Measurements from ENCODE around the gene IKBKG. TPM values are rescaled to one million over a fixed set of nuclear protein-coding genes. Genes with fewer than 3 reads are reported as not detected.

IKBKG gene
- total and polyA plus RNA-seq, 2 of the 8 experiments (the other 6 are each of a cell fraction or from before 2014, with no cell fraction given) = 17.5 to 18.1 TPM

GRCh38 chrX:154512879-154513553, 34.4 kb upstream of the IKBKG start:
- ChIA-PET POLR2A (ENCODE audit: partially characterized antibody) (no interaction called here), CTCF (ENCODE audit: partially characterized antibody) (no interaction called here)
- Histone ChIP-seq H3K23ac (ENCODE audit: insufficient read length) (no peak overlapping the region), H2BK12ac (ENCODE audit: low read depth, low read length) (no peak overlapping the region), H3K14ac (ENCODE audit: insufficient read length) (no peak overlapping the region), H3K4me2 (ENCODE audit: insufficient read depth in 1 of 2, low read depth in 2 of 2, low read length in 2 of 2) (no peak overlapping the region), H3K9me3 (ENCODE audit: insufficient read depth in 2 of 2, low read depth in 1 of 2, low read length in 1 of 2) (no peaks in the 10 kb centered on the region), H2BK5ac (ENCODE audit: low read depth, low read length) (no peak overlapping the region), H3K4me1 (replicated peaks in 1 of 4; ENCODE audit: control insufficient read depth in 3 of 4, insufficient read depth in 4 of 4, low read length in 3 of 4) (peaks cover 1 to 7% (median 5%) of the 10 kb centered on the region in 4 experiments; a peak in 6 of 7 replicates), H4K8ac (ENCODE audit: extremely low read depth, insufficient read depth, low read length) (no peak overlapping the region), H3K56ac (replicated peaks; ENCODE audit: insufficient read length, low read depth, low read length) (no peak overlapping the region), H3K23me2 (ENCODE audit: low read depth, low read length) (peaks cover 9% of the 10 kb centered on the region), H3K79me1 (ENCODE audit: low read depth, low read length) (no peaks in the 10 kb centered on the region), H3K4me3 (ENCODE audit: extremely low read depth in 1 of 4, insufficient read depth in 2 of 4, low read depth in 3 of 4, low read length in 4 of 4) (no peak overlapping the region), H4K5ac (ENCODE audit: insufficient read length, low read depth, low read length) (no peak overlapping the region), H2AK5ac (ENCODE audit: low read depth, low read length) (no peak overlapping the region), H4K20me1 (replicated peaks in 1 of 2; ENCODE audit: control insufficient read depth in 1 of 2, insufficient read depth in 2 of 2, low read length in 2 of 2) (no peaks in the 10 kb centered on the region), H3K36me3 (ENCODE audit: control insufficient read depth in 2 of 4, insufficient read depth in 4 of 4, low read length in 3 of 4) (no peaks in the 10 kb centered on the region), H3K79me2 (ENCODE audit: control insufficient read depth in 1 of 2, insufficient read depth in 2 of 2, low read length in 2 of 2) (no peaks in the 10 kb centered on the region), H2BK15ac (ENCODE audit: low read length) (no peak overlapping the region), H2AFZ (ENCODE audit: low read length) (no peak overlapping the region), H3K4ac (replicated peaks; ENCODE audit: insufficient read length, low read depth, low read length) (no peak overlapping the region), H4K91ac (replicated peaks; ENCODE audit: insufficient read length, low read length) (no peak overlapping the region), H2BK20ac (ENCODE audit: low read length) (no peak overlapping the region), H3K27ac (ENCODE audit: low read depth, low read length) (no peak overlapping the region), H3K27me3 (replicated peaks in 1 of 4; ENCODE audit: control insufficient read depth in 3 of 4, extremely low read depth in 1 of 4, insufficient read depth in 3 of 4, low read length in 3 of 4) (no peaks in the 10 kb centered on the region), H2BK120ac (replicated peaks; ENCODE audit: low read depth, low read length) (no peak overlapping the region), H3K9ac (replicated peaks in 1 of 4; ENCODE audit: extremely low read depth in 1 of 4, low read depth in 3 of 4, low read length in 3 of 4) (no peak overlapping the region), H3K18ac (ENCODE audit: extremely low read depth, low read length) (no peak overlapping the region)
- no peak for DNase-seq (ENCODE audit: low read depth in 1 of 2, low spot score in 2 of 2)
- 96% methylated on average over 7 of the region's 16 CpGs; no CpG with 5 or more reads in 1 of the 2 experiments for WGBS, 2 experiments (ENCODE audit: extremely low coverage in 1 of 2, insufficient coverage in 1 of 2, insufficient read length in 1 of 2, insufficient replicate concordance in 2 of 2, low coverage in 1 of 2, low lambda C conversion rate in 2 of 2, missing lambda C conversion rate in 1 of 2)
- FAIRE-seq = no peak
- no peak for TF ChIP-seq KDM5A (IDR thresholded peaks at IDR 0.05; ENCODE audit: low read length)
- no peak for TF ChIP-seq ZNF274 (IDR thresholded peaks at IDR 0.05; ENCODE audit: borderline replicate concordance, extremely low read depth, low read length)
- TF ChIP-seq FOSL1 (IDR thresholded peaks at IDR 0.05; ENCODE audit: insufficient read depth, low read depth, low read length) = no peak
- no peak for TF ChIP-seq JUND (IDR thresholded peaks at IDR 0.05; ENCODE audit: low read length)
- TF ChIP-seq, protein P1, sequence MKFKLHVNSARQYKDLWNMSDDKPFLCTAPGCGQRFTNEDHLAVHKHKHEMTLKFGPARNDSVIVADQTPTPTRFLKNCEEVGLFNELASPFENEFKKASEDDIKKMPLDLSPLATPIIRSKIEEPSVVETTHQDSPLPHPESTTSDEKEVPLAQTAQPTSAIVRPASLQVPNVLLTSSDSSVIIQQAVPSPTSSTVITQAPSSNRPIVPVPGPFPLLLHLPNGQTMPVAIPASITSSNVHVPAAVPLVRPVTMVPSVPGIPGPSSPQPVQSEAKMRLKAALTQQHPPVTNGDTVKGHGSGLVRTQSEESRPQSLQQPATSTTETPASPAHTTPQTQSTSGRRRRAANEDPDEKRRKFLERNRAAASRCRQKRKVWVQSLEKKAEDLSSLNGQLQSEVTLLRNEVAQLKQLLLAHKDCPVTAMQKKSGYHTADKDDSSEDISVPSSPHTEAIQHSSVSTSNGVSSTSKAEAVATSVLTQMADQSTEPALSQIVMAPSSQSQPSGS (IDR thresholded peaks at IDR 0.05; ENCODE audit: low read length) = no peak

Measured in H1 (cell line).